Effector memory CD4-positive, alpha-beta T cell (primary cell): ENCODE results near the gene SH2D4B.
A peak's percentile ranks its signal among the peaks of the same experiment; 100 is the strongest.

Experiments
- DNase-seq, 3 donors: peaks; one replicate each; pipeline ENCODE4 v3.0.0-alpha.2; 2020
- H3K27ac ChIP-seq: 2 replicates; pipeline ENCODE4 v1.7.0; 2013; ENCODE audit warnings: mild to moderate bottlenecking, low read length, moderate library complexity; ENCODE audit not compliant: insufficient read depth, poor library complexity, severe bottlenecking
- H3K27me3 ChIP-seq: replicated peaks from 2 replicates; pipeline ENCODE4 v1.7.0; 2013; ENCODE audit warnings: mild to moderate bottlenecking, low read length; ENCODE audit not compliant: insufficient read depth, control insufficient read depth, poor library complexity, severe bottlenecking
- H3K36me3 ChIP-seq: 2 replicates; pipeline ENCODE4 v1.7.0; 2013; ENCODE audit warnings: mild to moderate bottlenecking, low read length, moderate library complexity; ENCODE audit not compliant: control insufficient read depth, insufficient read depth
- H3K4me1 ChIP-seq: 2 replicates; pipeline ENCODE4 v1.7.0; 2013; ENCODE audit warnings: low read length, mild to moderate bottlenecking; ENCODE audit not compliant: control insufficient read depth, insufficient read depth, poor library complexity, severe bottlenecking
- H3K4me3 ChIP-seq: 2 replicates; pipeline ENCODE4 v1.7.0; 2013; ENCODE audit warnings: low read length, low read depth, mild to moderate bottlenecking; ENCODE audit not compliant: insufficient read depth, poor library complexity, severe bottlenecking
- H3K9me3 ChIP-seq: 2 replicates; pipeline ENCODE4 v1.7.0; 2013; ENCODE audit warnings: mild to moderate bottlenecking, low read length, moderate library complexity; ENCODE audit not compliant: control insufficient read depth

SH2D4B gene

GRCh38 chr10:80536361-80536835, 1.3 kb upstream of the SH2D4B start:
- no peak for DNase-seq
- H3K9me3 ChIP-seq: no peaks in the 10 kb centered on the region
- peak overlapping the region; percentile 93 for H3K27ac ChIP-seq
- H3K4me1 ChIP-seq: peaks cover 4% of the 10 kb centered on the region
- no peaks in the 10 kb centered on the region for H3K27me3 ChIP-seq
- H3K4me3 ChIP-seq: peak overlapping the region; percentile 73
- no peaks in the 10 kb centered on the region for H3K36me3 ChIP-seq

- Histone ChIP-seq H3K4me3 (no peak overlapping the region), H3K4me1 (peaks cover 4% of the 10 kb centered on the region), H3K27ac (no peak overlapping the region), H3K36me3 (no peaks in the 10 kb centered on the region), H3K9me3 (no peaks in the 10 kb centered on the region), H3K27me3 (no peaks in the 10 kb centered on the region)
- no peak for DNase-seq
Observed at GRCh38 chr10:80537086-80537735, 491 bp upstream of the SH2D4B start.

GRCh38 chr10:80538481-80539185, 931 bp downstream of the SH2D4B start:
- Histone ChIP-seq H3K27ac (no peak overlapping the region), H3K4me3 (no peak overlapping the region), H3K9me3 (no peaks in the 10 kb centered on the region), H3K36me3 (no peaks in the 10 kb centered on the region), H3K27me3 (no peaks in the 10 kb centered on the region), H3K4me1 (peaks cover 4% of the 10 kb centered on the region)
- DNase-seq: no peak

- Histone ChIP-seq H3K4me3 (no peak overlapping the region), H3K27ac (no peak overlapping the region), H3K27me3 (no peaks in the 10 kb centered on the region), H3K4me1 (peaks cover 4% of the 10 kb centered on the region), H3K36me3 (no peaks in the 10 kb centered on the region), H3K9me3 (no peaks in the 10 kb centered on the region)
- no peak for DNase-seq
Observed at GRCh38 chr10:80539421-80540031, 1.8 kb downstream of the SH2D4B start.

- no peak for DNase-seq
- Histone ChIP-seq H3K4me1 (peaks cover 4% of the 10 kb centered on the region), H3K9me3 (no peaks in the 10 kb centered on the region), H3K4me3 (no peak overlapping the region), H3K36me3 (no peaks in the 10 kb centered on the region), H3K27ac (no peak overlapping the region), H3K27me3 (no peaks in the 10 kb centered on the region)
Observed at GRCh38 chr10:80540136-80540535, 2.4 kb downstream of the SH2D4B start.

- no peak for DNase-seq
- H3K4me1 ChIP-seq: peaks cover 4% of the 10 kb centered on the region
- H3K4me3 ChIP-seq: no peak overlapping the region
- H3K36me3 ChIP-seq: no peaks in the 10 kb centered on the region
- H3K9me3 ChIP-seq: no peaks in the 10 kb centered on the region
- H3K27ac ChIP-seq: no peak overlapping the region
- no peaks in the 10 kb centered on the region for H3K27me3 ChIP-seq
Observed at GRCh38 chr10:80540618-80540980, 2.9 kb downstream of the SH2D4B start.

GRCh38 chr10:80540981-80541750, 3.5 kb downstream of the SH2D4B start:
- no peak overlapping the region for H3K27ac ChIP-seq
- H3K4me3 ChIP-seq: no peak overlapping the region

GRCh38 chr10:80542053-80542452, 4.4 kb downstream of the SH2D4B start:
- no peaks in the 10 kb centered on the region for H3K27me3 ChIP-seq
- no peaks in the 10 kb centered on the region for H3K36me3 ChIP-seq
- DNase-seq: no peak
- no peaks in the 10 kb centered on the region for H3K4me1 ChIP-seq
- no peaks in the 10 kb centered on the region for H3K9me3 ChIP-seq
- no peak overlapping the region for H3K4me3 ChIP-seq
- H3K27ac ChIP-seq: no peak overlapping the region

More at GRCh38 chr10:80540981-80541750, 3.5 kb downstream of the SH2D4B start:
- DNase-seq: no peak
- Histone ChIP-seq H3K27me3 (no peaks in the 10 kb centered on the region), H3K4me1 (peaks cover 3% of the 10 kb centered on the region), H3K36me3 (no peaks in the 10 kb centered on the region), H3K9me3 (no peaks in the 10 kb centered on the region)

- Histone ChIP-seq H3K4me1 (no peaks in the 10 kb centered on the region), H3K9me3 (no peaks in the 10 kb centered on the region), H3K27ac (no peak overlapping the region), H3K27me3 (no peaks in the 10 kb centered on the region), H3K4me3 (no peak overlapping the region), H3K36me3 (no peaks in the 10 kb centered on the region)
- DNase-seq: no peak
Observed at GRCh38 chr10:80542652-80543318, 5.1 kb downstream of the SH2D4B start.
